GM12865 (cell line): Measurements from ENCODE around the gene PML.

Experiments
- DNase-seq: peaks from one replicate; pipeline ENCODE4 v3.0.0; 2010; ENCODE audit warnings: low read depth
- H3K4me3 ChIP-seq: 2 replicates; pipeline ENCODE4 v1.5.1; 2011; ENCODE audit warnings: mild to moderate bottlenecking, low read depth, low read length, control low read depth
- TF ChIP-seq, protein P1 (sequence below): IDR thresholded peaks from 2 replicates; pipeline ENCODE4 v1.5.1; 2011; ENCODE audit warnings: low read length, control low read depth, low read depth, inconsistent platforms; ENCODE audit not compliant: insufficient read depth; ENCODE audit errors: missing control alignments

The PML gene

DNA sequence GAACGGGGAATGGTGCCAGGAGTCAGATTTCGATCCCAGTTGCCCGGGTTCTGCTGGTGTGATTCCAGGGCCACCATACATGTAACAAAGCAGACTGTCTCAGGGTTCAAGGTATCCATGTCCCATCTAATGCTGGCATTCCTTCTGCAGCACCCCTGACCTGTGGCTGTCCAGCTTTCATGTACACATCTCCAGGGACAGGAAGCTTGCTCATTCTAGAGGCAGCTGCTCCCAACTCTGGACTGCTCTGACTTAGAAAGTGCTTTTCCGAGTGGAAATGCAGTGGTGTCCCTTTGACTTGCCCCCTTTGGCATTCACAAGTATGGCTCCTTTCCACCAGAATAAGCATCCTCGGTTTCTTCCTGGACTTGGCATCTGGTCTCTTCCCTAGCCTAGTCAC lies 30.9 kb downstream of the PML start:
- H3K4me3 ChIP-seq: no peak overlapping the region
- DNase-seq: no peak
- TF ChIP-seq, protein P1, sequence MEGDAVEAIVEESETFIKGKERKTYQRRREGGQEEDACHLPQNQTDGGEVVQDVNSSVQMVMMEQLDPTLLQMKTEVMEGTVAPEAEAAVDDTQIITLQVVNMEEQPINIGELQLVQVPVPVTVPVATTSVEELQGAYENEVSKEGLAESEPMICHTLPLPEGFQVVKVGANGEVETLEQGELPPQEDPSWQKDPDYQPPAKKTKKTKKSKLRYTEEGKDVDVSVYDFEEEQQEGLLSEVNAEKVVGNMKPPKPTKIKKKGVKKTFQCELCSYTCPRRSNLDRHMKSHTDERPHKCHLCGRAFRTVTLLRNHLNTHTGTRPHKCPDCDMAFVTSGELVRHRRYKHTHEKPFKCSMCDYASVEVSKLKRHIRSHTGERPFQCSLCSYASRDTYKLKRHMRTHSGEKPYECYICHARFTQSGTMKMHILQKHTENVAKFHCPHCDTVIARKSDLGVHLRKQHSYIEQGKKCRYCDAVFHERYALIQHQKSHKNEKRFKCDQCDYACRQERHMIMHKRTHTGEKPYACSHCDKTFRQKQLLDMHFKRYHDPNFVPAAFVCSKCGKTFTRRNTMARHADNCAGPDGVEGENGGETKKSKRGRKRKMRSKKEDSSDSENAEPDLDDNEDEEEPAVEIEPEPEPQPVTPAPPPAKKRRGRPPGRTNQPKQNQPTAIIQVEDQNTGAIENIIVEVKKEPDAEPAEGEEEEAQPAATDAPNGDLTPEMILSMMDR: no peak

DNA sequence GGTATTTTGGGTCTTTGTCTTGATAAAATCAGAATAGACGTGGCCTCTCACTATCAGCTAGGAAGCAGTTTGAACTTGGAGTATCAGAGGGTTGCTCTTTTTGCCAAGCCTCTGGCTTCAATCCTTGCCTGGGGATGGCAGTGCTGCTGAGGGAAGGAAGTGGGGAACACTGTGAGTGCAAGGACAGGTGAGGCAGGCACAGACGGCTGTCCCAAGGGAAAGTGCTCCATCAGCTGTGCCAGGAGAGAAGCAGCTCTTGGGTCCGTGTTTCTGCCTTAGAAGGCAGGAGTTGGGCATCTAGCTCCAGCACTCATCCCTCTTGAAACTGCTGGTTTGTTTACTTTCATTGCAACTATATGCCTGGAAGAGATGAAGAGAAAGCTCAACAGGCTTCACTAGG lies 33.2 kb downstream of the PML start:
- H3K4me3 ChIP-seq: no peak overlapping the region
- TF ChIP-seq, protein P1: no peak
- DNase-seq: no peak

DNA sequence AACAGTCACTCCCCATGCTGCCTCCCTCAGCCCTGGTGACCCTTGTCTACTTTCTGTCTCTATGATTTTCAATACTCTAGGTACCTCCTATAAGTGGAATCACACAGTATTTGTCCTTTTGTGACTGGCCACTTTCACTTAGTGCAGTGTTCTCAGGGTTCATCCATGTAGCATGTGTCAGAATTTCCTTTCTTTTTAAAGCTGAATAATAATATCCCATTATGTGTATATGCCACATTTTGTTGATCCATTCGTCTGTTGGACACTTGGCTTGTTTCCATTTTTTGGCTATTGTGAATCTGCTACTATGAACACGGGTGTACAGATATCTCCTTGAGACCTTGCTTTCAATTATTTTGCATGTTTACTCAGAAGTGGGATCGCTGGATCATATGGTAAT lies 34.1 kb downstream of the PML start:
- TF ChIP-seq, protein P1: no peak
- no peak overlapping the region for H3K4me3 ChIP-seq
- DNase-seq: no peak

DNA sequence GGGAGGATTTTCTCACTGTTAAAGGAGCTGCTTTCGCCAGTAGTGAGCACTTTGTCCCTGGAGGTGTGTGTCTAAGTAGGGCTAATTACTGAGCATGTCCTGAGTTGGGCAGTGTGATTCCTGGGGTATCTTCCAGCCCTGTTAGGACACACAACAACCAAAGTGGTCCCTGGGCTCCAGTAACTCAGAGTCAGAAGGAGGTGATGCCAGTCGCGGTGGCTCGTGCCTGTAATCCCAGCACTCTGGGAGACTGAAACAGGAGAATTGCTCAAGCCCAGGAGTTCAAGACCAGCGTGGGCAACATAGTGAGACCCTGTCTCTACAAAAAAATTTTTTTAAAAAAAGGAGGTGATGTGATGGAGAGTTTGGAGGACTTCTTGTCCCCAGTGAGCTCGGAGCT lies 37.5 kb downstream of the PML start:
- TF ChIP-seq, protein P1: no peak
- no peak overlapping the region for H3K4me3 ChIP-seq
- no peak for DNase-seq

DNA sequence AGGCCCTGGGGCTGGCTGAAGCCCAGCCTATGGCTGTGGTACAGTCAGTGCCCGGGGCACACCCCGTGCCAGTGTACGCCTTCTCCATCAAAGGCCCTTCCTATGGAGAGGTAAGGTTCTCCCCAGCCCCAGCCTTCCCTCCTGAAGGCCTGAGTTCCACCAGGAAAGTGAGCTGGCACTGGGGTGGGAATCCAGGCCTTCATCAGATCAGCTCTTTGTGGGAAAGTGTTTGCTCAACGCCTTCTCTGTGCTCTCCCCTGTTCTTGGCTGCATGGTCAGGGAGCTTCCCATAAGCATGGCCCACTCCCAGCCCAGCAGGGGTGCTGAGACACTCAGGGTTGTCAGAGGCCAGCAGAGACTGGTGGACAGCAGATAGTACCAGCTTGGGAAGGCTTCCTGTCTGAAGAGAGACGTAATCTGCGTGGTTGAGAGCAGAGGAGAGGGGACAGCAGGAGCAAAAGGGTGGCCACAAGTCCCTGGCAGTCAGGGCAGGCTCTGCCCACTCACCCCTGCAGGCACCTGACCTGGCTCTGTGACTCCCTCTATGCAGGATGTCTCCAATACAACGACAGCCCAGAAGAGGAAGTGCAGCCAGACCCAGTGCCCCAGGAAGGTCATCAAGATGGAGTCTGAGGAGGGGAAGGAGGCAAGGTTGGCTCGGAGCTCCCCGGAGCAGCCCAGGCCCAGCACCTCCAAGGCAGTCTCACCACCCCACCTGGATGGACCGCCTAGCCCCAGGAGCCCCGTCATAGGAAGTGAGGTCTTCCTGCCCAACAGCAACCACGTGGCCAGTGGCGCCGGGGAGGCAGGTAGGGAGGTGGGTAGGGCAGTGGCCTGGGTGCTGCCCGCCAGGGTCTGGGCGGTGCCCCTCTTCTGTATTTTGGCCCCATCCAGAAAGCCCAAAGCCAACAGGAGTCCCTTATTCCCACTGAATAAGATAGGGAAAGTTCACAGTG lies 38.4 kb downstream of the PML start:
- TF ChIP-seq, protein P1: no peak
- H3K4me3 ChIP-seq: no peak overlapping the region
- no peak for DNase-seq

DNA sequence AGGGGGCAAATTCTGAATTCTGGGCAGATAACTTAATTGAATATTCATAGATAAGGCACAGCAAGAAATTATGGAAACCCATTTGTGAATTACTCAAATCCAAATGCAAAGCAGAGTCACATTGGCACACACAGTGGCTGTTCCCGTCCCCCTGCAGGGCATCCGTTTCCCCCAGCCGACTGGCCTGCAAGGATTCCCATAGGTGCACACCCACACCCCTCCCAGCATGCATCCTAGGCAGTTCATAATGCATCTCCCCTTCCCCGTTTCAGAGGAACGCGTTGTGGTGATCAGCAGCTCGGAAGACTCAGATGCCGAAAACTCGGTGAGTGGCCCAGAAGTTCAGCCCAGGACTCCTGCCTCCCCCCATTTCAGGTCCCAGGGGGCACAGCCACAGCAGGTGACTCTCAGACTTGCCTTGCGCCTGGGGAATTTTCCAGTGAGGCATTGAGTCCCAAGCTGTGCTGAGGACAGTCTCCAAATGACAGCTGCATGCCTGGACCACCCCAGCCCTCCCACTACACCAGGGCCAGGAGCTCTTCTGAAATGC lies 39.8 kb downstream of the PML start:
- TF ChIP-seq, protein P1: no peak

More for the DNA sequence above, 39.8 kb downstream of the PML start:
- no peak for DNase-seq
- H3K4me3 ChIP-seq: no peak overlapping the region
